GM18526 (cell line): ENCODE results near the gene UHRF1.

Source experiments
- POLR2A ChIP-seq: IDR thresholded peaks from 3 replicates; pipeline ENCODE4 v1.6.1; 2011; ENCODE audit not compliant: insufficient read length; ENCODE audit errors: extremely low read depth

The UHRF1 gene

DNA sequence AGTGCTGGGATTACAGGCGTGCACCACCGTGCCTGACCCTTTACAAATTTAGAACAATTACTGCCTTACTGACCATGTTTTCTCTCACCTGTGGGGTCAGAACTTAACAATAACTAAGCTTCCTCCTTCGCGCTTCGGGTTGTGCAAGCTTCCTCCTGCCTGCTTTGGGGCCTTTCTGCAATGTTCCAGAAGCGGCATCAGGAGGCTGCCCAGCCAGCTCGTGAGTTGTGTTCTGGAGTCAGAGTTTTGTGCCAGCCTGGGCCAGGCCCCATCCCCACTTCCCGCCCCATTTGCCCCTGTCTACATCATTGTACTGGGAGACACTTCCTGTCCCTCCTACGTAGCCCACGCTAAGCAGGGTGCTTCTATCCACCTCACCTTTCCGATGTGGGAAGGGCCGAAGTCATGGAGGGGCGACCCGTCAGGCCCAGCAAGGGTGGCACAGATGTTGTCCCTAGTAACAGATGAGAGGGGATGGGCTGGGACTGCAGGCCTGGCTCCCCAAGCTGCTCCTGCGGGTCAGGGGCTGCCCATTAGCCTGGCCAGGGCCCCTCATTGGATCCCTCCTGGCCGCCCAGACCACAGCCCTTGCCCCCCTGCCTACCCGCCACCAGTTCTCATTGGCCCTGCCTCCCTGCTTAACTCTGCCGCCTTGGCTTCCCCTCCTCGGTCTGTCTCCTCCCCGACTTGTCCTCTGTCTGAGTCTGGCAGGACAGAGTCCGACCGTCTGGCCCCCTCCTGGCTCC lies 13.4 kb downstream of the UHRF1 start:
- TF ChIP-seq POLR2A: no peak

DNA sequence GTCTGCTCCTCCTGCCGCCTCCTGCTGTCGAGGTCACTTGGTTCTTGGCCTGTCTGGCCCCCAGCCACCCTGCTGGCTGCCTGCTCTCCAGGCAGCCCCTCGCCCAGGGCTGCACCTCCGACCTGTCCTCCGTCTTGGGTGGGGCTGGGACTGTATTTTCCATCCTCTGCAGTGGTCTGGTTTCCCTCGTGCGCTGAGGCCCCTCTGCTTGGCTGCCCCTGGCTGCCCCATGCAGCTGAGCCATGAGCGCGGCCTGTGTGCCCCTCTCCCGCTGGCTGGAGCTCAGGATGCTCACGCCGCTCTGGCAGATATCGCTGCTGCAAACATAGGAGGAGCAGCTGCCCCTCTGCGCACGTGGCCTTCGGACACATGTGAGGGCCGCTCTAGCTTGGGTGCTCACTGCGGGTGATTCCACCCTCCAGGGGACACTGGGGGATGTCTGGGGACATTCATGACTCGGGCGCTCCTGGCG lies 14.0 kb downstream of the UHRF1 start:
- no peak for TF ChIP-seq POLR2A

DNA sequence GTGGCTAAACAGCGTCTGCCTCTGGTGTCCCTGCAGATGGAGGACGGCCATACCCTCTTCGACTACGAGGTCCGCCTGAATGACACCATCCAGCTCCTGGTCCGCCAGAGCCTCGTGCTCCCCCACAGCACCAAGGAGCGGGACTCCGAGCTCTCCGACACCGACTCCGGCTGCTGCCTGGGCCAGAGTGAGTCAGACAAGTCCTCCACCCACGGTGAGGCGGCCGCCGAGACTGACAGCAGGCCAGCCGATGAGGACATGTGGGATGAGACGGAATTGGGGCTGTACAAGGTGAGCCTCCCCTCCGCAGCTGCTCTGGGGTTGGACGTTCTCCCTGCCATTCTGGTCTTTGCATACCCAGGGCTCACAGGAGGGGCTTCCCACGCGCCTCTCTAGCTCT lies 19.9 kb downstream of the UHRF1 start:
- TF ChIP-seq POLR2A: no peak

DNA sequence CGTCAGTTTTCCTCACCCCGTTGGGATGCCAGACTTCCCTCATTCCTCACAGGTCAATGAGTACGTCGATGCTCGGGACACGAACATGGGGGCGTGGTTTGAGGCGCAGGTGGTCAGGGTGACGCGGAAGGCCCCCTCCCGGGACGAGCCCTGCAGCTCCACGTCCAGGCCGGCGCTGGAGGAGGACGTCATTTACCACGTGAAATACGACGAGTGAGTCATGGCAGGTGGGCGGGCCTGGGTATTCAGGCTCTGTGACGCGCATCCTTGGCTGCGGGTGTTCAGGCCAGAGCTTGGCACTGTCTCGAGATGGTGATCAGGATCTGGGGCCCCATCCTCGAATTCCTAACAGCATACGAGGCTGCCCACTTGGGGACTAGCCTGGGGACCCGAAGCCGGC lies 21.4 kb downstream of the UHRF1 start:
- no peak for TF ChIP-seq POLR2A

GRCh38 chr19:4932711-4933110 lies 23.4 kb downstream of the UHRF1 start:
- no peak for TF ChIP-seq POLR2A

DNA sequence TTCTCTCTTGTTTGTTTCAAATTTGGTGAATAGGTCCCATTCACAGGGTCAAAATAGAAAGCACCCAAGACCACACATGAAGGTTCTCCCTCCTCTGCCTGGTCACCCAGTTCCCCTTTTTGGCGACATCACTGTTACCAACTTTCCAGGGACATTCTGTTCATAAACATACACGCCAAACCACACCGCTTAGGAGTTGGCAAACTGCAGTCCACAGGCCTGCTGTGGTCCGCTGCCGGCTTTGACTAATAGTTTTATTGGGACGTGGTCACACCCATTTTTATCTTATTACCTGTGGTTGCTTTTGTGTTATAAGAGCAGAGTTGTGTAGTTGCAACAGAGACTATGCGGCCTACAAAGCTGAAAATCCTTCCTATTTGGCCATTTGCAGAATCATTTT lies 24.2 kb downstream of the UHRF1 start:
- TF ChIP-seq POLR2A: no peak

GRCh38 chr19:4935444-4935843 lies 26.1 kb downstream of the UHRF1 start:
- TF ChIP-seq POLR2A: no peak

DNA sequence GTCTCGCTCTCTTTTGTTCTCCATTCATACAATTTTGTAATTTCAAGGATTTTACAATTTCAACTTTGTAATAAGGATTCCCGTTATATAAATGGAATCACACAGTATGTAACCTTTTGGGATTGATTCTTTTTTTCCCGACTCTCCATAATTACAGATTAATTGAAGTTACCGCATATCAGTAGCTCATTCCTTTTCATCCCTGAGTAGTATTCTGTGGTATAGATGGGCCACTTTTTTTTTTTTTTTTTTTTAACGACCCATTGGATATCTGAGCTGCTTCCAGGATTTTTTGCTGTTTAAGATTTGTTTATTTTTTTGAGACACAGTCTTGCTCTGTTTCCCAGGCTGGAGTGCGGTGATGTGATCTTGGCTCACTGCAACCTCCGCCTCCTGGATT lies 27.8 kb downstream of the UHRF1 start:
- TF ChIP-seq POLR2A: no peak

DNA sequence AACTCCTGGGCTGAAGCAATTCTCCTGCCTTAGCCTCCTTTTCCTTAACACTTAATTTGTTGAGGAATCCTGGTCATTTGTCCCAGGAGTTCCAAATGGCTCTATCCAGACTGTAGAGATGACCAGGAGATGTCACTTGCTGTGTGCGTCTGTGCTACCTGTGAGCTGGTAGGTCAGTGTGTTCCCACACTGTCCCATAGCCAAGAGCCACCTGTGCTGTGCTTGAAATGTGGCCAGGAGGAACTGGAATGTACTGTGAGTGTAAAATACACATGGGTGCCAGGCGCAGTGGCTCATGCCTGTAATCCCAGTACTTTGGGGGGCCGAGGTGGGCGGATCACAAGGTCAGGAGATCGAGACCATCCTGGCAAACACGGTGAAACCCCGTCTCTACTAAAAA lies 30.2 kb downstream of the UHRF1 start:
- no peak for TF ChIP-seq POLR2A

DNA sequence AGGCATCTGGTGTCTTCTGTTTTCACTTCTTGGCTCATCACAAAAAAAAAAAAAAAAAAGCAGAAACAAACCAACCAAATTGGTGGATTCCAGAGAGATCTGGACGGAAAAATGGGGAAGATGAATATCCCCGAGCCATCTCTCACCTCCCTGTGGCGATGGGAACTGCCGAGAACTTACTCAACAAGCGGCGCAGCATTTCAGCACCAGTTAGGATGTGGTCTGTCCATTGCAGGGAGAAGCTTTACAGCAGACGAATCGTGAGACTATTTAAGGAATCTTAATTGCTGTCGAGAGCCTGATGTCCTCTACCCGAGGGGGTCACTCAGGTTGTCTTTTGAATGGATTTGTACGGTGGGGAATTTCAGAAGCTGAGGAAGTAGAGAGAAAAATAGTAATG lies 42.4 kb downstream of the UHRF1 start:
- no peak for TF ChIP-seq POLR2A

DNA sequence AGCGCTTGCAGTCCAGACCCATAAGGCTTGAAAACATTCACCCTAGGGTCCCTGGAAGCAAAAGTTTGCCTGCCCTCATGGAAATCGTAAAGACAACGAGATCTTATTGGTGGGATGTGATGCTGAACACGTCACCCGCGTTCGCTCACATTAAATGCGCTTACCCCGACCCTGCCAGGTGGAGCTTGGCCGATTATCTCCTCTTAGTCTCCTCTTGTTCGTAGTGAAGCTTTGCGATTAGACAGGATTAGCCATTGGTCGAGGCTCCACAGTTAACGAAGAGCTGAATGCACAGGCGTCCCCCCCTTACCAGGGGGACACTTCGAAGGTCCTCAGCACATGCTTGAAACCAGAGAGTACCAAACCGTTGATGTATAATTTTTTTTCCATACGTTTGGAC lies 43.6 kb downstream of the UHRF1 start:
- TF ChIP-seq POLR2A: no peak

DNA sequence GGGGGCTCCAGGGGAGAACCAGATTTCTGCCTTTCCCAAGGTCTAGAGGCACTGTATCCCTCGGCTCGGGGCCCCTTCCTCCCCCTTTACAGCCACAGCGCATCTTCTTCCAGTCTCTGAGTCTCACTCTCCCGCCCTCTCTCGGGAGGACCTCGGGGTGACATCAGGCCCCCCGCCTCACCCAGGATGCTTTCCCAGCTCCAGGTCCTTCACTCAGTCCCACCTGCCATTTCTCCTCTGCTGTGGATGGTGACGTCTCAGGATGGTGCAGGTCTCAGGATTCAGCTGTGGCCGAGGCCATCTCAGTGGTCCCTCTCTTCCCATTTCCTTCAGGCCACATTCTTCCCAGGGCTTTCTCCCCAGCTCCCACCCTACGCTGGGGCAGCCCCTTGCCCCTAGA lies 46.0 kb downstream of the UHRF1 start:
- TF ChIP-seq POLR2A: no peak

- no peak for TF ChIP-seq POLR2A
Observed at GRCh38 chr19:4957981-4958380, 48.7 kb downstream of the UHRF1 start.

- no peak for TF ChIP-seq POLR2A
Observed at GRCh38 chr19:4962085-4962619, 52.9 kb downstream of the UHRF1 start.

GRCh38 chr19:4965061-4965460 lies 55.8 kb downstream of the UHRF1 start:
- no peak for TF ChIP-seq POLR2A

- TF ChIP-seq POLR2A: no peak
Observed at GRCh38 chr19:4966591-4966990, 57.3 kb downstream of the UHRF1 start.
